Femur (tissue), 1 donor: Measurements from ENCODE around the gene ENOX1.

ENCODE experiments used
- DNase-seq: peaks from one replicate; pipeline ENCODE4 v3.0.0-alpha.2; 2017

Gene ENOX1

DNA sequence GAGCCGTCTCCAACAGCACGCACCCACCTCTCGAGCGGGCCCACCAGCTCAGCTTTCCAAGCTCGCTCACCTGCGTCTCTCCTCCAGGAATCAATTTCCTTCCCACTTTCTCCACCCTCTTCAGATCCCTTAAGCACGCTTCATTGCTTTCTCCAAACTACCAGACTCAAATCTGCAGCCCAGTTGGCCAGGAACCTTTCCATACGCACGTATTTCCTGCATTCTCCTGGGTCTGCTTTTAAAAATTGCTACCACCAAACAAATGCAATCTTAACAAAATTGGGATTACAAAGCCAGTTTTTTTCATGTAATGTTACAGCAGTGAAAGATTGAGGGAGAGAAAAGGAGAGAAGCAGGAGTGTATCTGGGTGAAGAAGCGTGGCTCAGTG lies 1.5 kb downstream of the ENOX1 start:
- peak; percentile 36 for DNase-seq

GRCh38 chr13:43784496-43784895 lies 2.3 kb downstream of the ENOX1 start:
- DNase-seq: no peak

- DNase-seq: peak; percentile 54
These were observed 3.0 kb downstream of the ENOX1 start for GRCh38 chr13:43783820-43784219.

- DNase-seq: no peak
These were observed 4.1 kb downstream of the ENOX1 start for GRCh38 chr13:43782686-43783085.

DNA sequence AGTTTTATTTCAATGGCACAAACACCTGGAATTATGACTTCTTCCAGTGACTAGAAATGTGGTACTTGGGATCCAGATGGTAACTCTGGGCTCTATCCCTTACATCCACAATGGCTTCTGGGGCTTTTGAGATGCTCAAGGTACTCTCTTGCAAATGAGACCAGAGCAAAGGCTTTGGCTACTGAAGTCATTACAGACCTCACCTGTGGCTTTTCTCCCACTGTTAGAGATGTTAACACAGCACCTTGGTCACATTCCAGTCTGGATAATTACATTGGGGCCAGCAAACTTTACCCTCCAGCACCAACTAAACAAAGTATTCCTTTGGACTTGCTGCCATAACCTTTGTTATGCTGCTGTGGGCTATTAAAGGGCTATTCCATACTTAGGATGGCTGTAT lies 6.1 kb downstream of the ENOX1 start:
- DNase-seq: no peak

DNA sequence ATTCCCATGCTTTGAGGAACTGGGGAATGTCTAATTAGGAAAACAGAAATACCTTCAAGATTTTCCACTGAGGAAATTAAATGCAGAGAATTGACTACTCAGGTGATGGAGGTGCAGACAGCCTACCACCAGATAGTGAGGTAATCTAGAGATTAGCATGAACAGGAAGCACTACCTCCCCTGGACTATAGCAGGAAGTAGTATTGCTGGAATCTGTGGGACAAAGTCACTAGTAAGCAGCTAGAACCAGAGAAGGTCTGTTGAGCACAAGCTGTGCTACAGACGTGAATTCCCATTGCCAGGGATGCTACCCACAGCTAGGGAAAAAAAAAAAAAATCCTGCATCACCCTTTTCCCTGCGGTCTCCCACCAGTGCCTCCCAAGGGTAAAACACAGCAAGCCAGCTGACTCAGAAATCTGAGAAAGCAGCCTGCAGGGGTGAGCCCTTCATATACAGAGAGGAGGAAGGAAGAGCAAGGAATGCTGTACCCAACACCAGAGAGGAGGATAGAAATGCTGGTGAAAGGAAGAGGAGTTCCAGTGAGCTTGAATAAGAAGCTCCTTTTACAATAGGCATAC lies 10.2 kb downstream of the ENOX1 start:
- no peak for DNase-seq

- DNase-seq: no peak
These were observed 10.8 kb downstream of the ENOX1 start for GRCh38 chr13:43776006-43776405.

DNA sequence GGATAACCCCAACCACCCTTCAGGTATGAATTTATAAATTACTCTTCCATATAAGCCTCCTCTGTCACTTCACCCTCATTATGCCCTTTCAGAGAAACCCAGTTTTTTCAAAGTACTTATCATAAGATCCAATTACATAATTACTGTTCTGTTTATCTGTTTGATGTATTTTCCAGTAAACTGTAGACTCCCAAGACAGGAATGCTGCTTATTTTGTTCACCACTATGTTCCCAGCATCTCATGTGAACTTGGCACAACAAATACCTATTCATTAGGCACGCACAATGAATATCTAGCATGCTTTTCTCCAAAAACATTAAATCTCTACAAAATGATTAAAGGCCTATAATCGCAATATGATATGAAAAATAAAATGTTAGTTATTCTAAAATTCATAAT lies 13.2 kb downstream of the ENOX1 start:
- no peak for DNase-seq

DNA sequence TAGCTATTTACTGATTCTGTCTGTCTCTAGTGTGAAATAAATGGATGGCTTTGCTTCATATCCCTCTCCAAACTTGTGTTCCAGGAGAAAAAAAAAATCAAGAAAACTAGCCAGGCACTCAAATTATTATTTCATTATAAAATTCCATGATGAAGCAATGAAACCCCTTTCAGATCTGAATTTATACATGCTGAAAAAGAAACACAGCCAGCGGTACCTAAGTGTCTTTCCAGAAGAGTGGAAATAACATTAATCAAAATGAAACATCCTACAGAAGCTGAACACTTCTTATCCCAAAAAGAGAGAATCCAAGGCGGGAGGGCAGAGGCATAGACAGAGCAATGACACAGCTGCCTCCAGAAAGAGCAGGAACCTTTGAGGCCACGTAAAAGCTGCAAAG lies 15.9 kb downstream of the ENOX1 start:
- DNase-seq: peak; percentile 28

GRCh38 chr13:43769529-43769928 lies 17.2 kb downstream of the ENOX1 start:
- no peak for DNase-seq

DNA sequence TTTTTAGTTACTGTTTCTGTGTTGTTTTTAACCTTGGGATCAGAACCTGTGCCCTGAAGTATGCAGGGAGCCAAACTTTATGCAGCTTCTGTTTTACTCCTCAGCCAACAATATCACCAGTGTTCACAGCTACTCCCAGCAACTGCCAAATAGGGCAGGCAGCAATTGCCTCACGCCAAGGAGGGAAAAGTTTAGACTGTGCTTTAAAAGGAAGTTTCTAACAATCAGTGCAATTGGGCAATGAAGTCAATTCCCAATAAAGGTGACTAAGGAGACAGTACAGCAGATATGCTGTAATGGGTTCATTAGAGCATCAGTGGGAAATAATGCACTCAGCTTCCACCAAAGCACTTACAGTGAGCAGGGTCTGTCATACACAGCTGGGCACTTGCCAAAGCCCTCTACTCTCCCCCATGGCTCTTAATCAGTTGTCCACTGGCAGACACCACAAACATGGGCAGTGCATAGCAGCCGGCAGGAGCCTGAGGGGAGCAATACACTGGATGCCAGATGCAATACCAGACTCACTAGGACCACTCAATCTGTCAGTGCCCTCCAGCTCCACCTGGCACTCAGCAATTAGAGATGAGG lies 19.3 kb downstream of the ENOX1 start:
- peak; percentile 44 for DNase-seq

DNA sequence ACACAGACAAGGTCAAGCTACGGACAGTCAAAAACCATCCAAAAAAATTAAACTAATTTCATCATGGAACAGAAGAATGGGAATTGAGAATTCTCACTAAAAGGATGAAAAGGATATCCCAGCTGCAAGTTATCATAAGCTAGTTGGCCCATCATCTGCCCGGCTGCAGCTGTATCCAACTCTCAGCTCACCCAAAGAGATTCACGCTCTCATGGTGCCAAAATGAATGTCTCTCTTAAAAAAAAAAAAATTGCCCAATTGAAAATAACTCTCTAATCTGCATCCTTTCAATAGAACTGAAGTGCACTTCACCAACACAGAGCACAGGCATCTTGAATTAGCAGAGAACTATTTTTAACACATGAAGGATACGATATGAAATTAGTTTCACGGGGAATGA lies 20.0 kb downstream of the ENOX1 start:
- peak; percentile 42 for DNase-seq

- no peak for DNase-seq
These were observed 22.4 kb downstream of the ENOX1 start for GRCh38 chr13:43764349-43764748.

GRCh38 chr13:43763143-43763759 lies 23.5 kb downstream of the ENOX1 start:
- no peak for DNase-seq

GRCh38 chr13:43761616-43762315 lies 25.0 kb downstream of the ENOX1 start:
- DNase-seq: no peak

GRCh38 chr13:43760257-43760656 lies 26.5 kb downstream of the ENOX1 start:
- no peak for DNase-seq

DNA sequence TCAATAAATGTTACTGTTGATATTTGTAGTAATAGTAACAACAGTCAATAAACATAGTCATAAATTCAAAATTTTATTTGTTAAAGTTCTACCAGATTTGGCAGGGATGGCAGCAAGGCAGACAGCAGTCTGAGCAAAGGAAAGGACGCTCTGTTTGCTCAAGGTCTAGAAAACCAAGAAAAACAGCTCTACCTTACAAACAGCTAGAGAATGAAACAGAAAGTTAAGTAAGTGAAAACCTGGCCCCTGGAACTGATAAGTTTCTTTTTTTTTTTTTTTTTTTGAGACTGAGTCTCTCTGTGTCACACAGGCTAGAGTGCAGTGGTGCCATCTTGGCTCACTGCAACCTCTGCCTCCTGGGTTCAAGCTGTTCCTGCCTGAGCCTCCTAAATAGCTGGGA lies 27.9 kb downstream of the ENOX1 start:
- no peak for DNase-seq

- DNase-seq: no peak
These were observed 29.5 kb downstream of the ENOX1 start for GRCh38 chr13:43757266-43757665.

GRCh38 chr13:43755844-43756243 lies 30.9 kb downstream of the ENOX1 start:
- no peak for DNase-seq

GRCh38 chr13:43751624-43752023 lies 35.1 kb downstream of the ENOX1 start:
- no peak for DNase-seq

DNA sequence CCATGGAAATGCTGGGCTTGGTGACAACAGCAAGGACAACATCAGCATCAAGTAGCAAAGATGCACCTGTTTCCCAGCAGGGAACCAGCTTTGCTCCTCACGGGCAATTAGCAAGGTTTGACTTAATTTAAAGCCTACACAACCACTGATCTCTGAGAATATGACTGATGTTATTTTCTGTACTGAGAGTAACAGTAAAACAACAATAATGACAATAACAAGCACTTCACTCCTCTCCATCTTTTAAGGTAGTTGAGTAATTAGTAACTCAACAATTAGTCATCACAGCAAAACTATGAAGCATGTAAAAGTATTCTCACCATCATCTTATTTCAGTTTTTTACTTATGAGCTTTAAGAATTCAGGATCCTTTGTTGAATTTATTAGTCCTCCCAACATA lies 37.3 kb downstream of the ENOX1 start:
- no peak for DNase-seq

DNA sequence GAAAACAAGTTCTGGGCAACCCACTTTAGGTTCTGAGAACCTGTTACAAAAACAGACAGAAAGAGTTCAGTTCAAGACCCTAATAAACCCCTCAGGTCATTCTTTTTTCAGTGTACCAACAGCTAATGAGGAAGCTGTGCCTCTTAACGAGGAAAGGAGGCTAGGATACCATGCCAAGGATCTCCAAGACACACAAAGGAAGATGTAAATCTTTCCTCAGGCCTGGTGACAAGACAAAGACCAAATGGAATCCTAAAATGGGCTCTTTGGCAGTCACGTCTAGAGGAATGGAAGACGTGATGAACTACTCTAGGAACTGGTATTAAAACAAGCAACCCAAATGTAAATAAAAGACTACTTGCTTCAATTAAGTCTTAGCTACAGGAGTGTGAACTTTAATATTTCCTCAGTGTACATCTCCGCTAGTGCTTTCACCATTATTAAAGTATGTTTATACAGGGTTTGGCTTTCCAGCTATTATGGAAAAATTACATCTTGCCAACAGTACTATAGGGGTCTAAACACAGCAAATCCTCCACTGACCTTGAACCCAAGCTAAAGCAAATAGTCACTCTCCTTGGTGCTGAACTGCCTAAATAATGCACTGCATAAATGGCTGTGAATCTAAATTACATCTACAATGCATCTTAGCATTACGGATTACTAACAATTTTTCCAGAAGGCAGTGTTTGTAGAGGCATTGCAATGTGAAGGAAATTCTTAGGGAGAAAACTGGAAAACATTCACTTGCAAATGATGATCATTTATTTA lies 42.3 kb downstream of the ENOX1 start:
- DNase-seq: no peak

DNA sequence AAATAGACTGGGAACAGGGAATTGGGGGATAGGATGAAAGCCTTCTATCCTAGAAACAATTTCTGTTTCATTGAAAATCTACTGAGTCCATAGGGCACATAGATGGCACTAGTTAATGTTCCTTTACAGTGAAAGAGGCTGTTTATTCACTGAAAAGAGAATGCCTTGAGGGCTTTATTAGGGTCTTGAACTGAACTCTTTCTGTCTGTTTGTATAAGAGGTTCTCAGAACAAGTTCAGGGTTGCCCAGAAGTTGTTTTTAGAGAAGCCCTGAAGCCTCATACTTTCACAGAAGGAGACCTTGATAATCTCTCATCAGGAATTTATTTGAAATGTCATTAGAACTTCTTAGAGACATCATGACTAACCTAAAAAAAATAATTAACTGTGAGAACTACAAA lies 43.9 kb downstream of the ENOX1 start:
- no peak for DNase-seq
